Astrocyte (in vitro differentiated cells and primary cell): Measurements from ENCODE around the gene EPN3. TPM values are rescaled to one million over a fixed set of nuclear protein-coding genes. Genes with fewer than 3 reads are reported as not detected.

Experiments used
- DNase-seq: peaks from one replicate; pipeline ENCODE4 v3.0.0-alpha.2; 2010; ENCODE audit warnings: low read depth
- FAIRE-seq: peaks from 2 replicates; lab custom pipeline; 2011; peaks lifted over from hg19 to GRCh38; lab: Jason Lieb, UNC
- H2AFZ ChIP-seq: 2 replicates; pipeline ENCODE4 v1.6.0; 2012; ENCODE audit warnings: low read depth, low read length, inconsistent platforms
- H3K27ac ChIP-seq: 2 replicates; pipeline ENCODE4 v1.5.1; 2011; ENCODE audit warnings: low read depth, low read length, inconsistent platforms
- H3K27me3 ChIP-seq: 2 replicates; pipeline ENCODE4 v1.6.0; 2011; ENCODE audit warnings: low read length, inconsistent platforms; ENCODE audit not compliant: insufficient read depth
- H3K36me3 ChIP-seq: 2 replicates; pipeline ENCODE4 v1.5.1; 2011; ENCODE audit warnings: low read length, inconsistent platforms; ENCODE audit not compliant: insufficient read depth
- H3K4me1 ChIP-seq: 2 replicates; pipeline ENCODE4 v1.5.1; 2011; ENCODE audit warnings: low read length, inconsistent platforms; ENCODE audit not compliant: insufficient read depth
- H3K4me2 ChIP-seq: 2 replicates; pipeline ENCODE4 v1.6.0; 2012; ENCODE audit warnings: low read length, inconsistent platforms
- H3K4me3 ChIP-seq: 2 replicates; pipeline ENCODE4 v1.5.1; 2011; ENCODE audit warnings: low read depth, mild to moderate bottlenecking, low read length, inconsistent platforms; ENCODE audit not compliant: insufficient read depth
- H3K79me2 ChIP-seq: 2 replicates; pipeline ENCODE4 v1.6.0; 2012; ENCODE audit warnings: mild to moderate bottlenecking, low read length, inconsistent platforms; ENCODE audit not compliant: insufficient read depth
- H3K9ac ChIP-seq: 2 replicates; pipeline ENCODE4 v1.6.0; 2012; ENCODE audit warnings: mild to moderate bottlenecking, low read length, inconsistent platforms
- H3K9me3 ChIP-seq: 2 replicates; pipeline ENCODE4 v1.5.1; 2012; ENCODE audit warnings: low read depth, mild to moderate bottlenecking, low read length, inconsistent platforms; ENCODE audit not compliant: insufficient read depth
- H4K20me1 ChIP-seq: 2 replicates; pipeline ENCODE4 v1.6.0; 2012; ENCODE audit warnings: low read length, inconsistent platforms; ENCODE audit not compliant: insufficient read depth
- H3K27ac Mint-ChIP-seq: one replicate; pipeline ENCODE4 v1.8.0; 2021; ENCODE audit warnings: mild to moderate bottlenecking, mixed read lengths; ENCODE audit not compliant: unreplicated experiment
- H3K27me3 Mint-ChIP-seq: one replicate; pipeline ENCODE4 v1.8.0; 2021; ENCODE audit warnings: low read depth, mixed read lengths; ENCODE audit not compliant: unreplicated experiment
- H3K36me3 Mint-ChIP-seq: one replicate; pipeline ENCODE4 v1.8.0; 2021; ENCODE audit warnings: low read depth, mixed read lengths; ENCODE audit not compliant: unreplicated experiment
- H3K4me1 Mint-ChIP-seq: one replicate; pipeline ENCODE4 v1.8.0; 2021; ENCODE audit warnings: low read depth, mixed read lengths; ENCODE audit not compliant: unreplicated experiment
- H3K4me3 Mint-ChIP-seq: one replicate; pipeline ENCODE4 v1.8.0; 2021; ENCODE audit warnings: mild to moderate bottlenecking, moderate library complexity, mixed read lengths; ENCODE audit not compliant: unreplicated experiment
- H3K9me3 Mint-ChIP-seq: one replicate; pipeline ENCODE4 v1.8.0; 2021; ENCODE audit warnings: mild to moderate bottlenecking, mixed read lengths; ENCODE audit not compliant: unreplicated experiment
- EZH2 ChIP-seq: IDR thresholded peaks from 2 replicates; pipeline ENCODE4 v1.6.1; 2012; ENCODE audit warnings: mild to moderate bottlenecking, low read length, inconsistent platforms; ENCODE audit not compliant: insufficient read depth
- total RNA-seq: library from RNA; stranded (reverse); gene quantifications from 2 replicates; pipeline ENCODE4 v1.2.1, GENCODE V29; 2021
- TF ChIP-seq, protein P1 (sequence below): IDR thresholded peaks from 2 replicates; pipeline ENCODE4 v1.5.1; 2011; ENCODE audit warnings: low read depth, mild to moderate bottlenecking, inconsistent platforms, low read length, moderate library complexity; ENCODE audit not compliant: insufficient read depth

The EPN3 gene
- total RNA-seq, 1 donor from 2014 or later: 1.7 TPM

DNA sequence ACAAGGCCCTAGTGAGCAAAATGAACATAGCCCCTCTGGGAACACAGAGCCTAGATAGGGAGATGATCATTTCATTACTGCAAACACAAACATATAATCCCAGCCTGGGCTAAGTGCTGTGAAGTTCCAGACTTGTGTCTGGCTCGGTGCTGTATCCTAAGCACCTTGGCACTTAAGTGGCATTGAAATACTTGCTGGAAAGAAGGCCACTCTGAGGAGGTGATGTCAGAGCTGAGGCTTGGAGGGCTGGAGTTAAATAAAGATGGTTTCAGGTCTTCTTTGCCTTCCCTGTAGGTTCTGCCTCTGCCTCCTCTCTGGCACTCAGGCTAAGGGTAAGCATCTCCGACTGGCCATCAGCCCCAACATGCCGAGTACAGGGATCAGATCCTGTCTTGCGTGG lies 25.6 kb downstream of the EPN3 start:
- FAIRE-seq (no peak), DNase-seq (no peak)
- Mint-ChIP-seq H3K9me3 (no peaks in the 10 kb centered on the region), H3K27ac (no peak overlapping the region), H3K27me3 (peaks cover 48% of the 10 kb centered on the region), H3K4me1 (peaks cover 5% of the 10 kb centered on the region), H3K36me3 (peaks cover 20% of the 10 kb centered on the region), H3K4me3 (no peak overlapping the region)
- Histone ChIP-seq H3K4me1 (peaks cover 20% of the 10 kb centered on the region), H3K36me3 (no peaks in the 10 kb centered on the region), H4K20me1 (peaks cover 15% of the 10 kb centered on the region), H3K79me2 (no peaks in the 10 kb centered on the region), H3K27ac (no peak overlapping the region), H3K4me2 (no peak overlapping the region), H3K9me3 (no peaks in the 10 kb centered on the region), H2AFZ (no peak overlapping the region), H3K27me3 (peaks cover 41% of the 10 kb centered on the region), H3K9ac (no peak overlapping the region), H3K4me3 (no peak overlapping the region)
- TF ChIP-seq EZH2: no peak
- TF ChIP-seq, protein P1, sequence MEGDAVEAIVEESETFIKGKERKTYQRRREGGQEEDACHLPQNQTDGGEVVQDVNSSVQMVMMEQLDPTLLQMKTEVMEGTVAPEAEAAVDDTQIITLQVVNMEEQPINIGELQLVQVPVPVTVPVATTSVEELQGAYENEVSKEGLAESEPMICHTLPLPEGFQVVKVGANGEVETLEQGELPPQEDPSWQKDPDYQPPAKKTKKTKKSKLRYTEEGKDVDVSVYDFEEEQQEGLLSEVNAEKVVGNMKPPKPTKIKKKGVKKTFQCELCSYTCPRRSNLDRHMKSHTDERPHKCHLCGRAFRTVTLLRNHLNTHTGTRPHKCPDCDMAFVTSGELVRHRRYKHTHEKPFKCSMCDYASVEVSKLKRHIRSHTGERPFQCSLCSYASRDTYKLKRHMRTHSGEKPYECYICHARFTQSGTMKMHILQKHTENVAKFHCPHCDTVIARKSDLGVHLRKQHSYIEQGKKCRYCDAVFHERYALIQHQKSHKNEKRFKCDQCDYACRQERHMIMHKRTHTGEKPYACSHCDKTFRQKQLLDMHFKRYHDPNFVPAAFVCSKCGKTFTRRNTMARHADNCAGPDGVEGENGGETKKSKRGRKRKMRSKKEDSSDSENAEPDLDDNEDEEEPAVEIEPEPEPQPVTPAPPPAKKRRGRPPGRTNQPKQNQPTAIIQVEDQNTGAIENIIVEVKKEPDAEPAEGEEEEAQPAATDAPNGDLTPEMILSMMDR: no peak

DNA sequence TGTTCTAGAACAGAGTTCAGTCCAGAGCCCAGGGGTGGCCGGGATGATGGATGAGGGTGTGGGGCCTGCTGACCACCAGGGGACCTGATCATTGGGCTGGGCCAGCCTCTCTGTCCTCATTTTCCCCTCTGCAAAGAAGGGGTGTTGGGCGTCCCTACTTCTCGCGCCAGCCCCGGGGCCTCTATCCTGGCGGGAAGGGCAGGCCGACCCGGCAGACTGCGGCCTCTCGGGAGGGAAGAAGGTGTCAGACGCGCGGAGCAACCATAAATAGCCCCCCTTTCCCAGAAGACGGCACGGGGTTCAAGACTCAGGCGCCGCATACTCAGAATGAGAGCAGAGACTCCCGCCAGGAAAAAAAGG lies 26.0 kb downstream of the EPN3 start:
- Histone ChIP-seq H3K27ac (no peak overlapping the region), H3K9me3 (no peaks in the 10 kb centered on the region), H3K4me1 (peaks cover 20% of the 10 kb centered on the region), H3K4me3 (no peak overlapping the region), H2AFZ (no peak overlapping the region), H4K20me1 (peaks cover 15% of the 10 kb centered on the region), H3K9ac (no peak overlapping the region), H3K4me2 (peak overlapping the region; percentile 86), H3K36me3 (no peaks in the 10 kb centered on the region), H3K27me3 (peaks cover 46% of the 10 kb centered on the region), H3K79me2 (no peaks in the 10 kb centered on the region)
- Mint-ChIP-seq H3K36me3 (peaks cover 20% of the 10 kb centered on the region), H3K9me3 (no peaks in the 10 kb centered on the region), H3K4me1 (peaks cover 5% of the 10 kb centered on the region), H3K4me3 (no peak overlapping the region), H3K27ac (no peak overlapping the region), H3K27me3 (peaks cover 48% of the 10 kb centered on the region)
- FAIRE-seq (no peak), DNase-seq (no peak)
- TF ChIP-seq EZH2: no peak
- TF ChIP-seq, protein P1: no peak

DNA sequence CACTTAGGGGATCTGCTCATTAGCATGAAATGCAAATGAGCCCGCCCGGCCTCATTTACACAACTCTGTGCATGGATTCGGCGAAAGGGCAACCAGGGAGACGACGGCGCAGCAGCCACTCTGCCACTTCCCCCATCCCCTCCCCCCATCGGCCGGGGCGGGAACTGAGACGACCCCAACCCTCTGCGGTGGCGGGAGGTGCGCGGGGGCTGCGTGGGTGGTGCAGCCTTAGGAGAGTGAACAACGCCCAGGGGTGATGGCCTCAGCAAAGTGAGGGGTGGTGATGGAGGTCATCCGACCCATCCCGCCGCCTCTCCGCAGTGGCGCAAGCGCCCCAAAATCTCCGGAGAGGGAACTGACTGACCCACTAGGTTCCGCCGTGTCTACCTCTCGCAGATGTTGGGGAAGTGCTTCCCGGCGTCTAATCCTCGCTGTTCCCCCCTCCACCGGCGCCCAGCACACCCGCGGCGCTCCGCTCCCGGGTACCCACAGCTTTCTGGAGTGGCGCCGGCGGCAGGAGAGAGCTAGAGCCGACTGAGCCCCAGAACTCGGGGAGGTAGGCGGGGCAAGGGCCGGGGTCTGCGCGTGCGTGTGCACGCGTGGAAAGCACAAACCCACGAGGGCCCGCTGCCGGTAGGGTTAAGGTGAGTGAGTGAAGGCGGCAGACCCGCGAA lies 26.5 kb downstream of the EPN3 start:
- Histone ChIP-seq H4K20me1 (peaks cover 15% of the 10 kb centered on the region), H3K36me3 (no peaks in the 10 kb centered on the region), H3K79me2 (no peaks in the 10 kb centered on the region), H3K4me2 (peak overlapping the region; percentile 86), H3K27me3 (peaks cover 51% of the 10 kb centered on the region), H3K27ac (no peak overlapping the region), H3K9ac (no peak overlapping the region), H2AFZ (no peak overlapping the region), H3K4me1 (peaks cover 20% of the 10 kb centered on the region), H3K4me3 (no peak overlapping the region), H3K9me3 (no peaks in the 10 kb centered on the region)
- Mint-ChIP-seq H3K4me1 (peaks cover 5% of the 10 kb centered on the region), H3K27ac (no peak overlapping the region), H3K36me3 (peaks cover 17% of the 10 kb centered on the region), H3K9me3 (no peaks in the 10 kb centered on the region), H3K27me3 (peaks cover 47% of the 10 kb centered on the region), H3K4me3 (no peak overlapping the region)
- TF ChIP-seq, protein P1: no peak
- TF ChIP-seq EZH2: no peak
- FAIRE-seq: no peak
- no peak for DNase-seq
